Activated naive CD8-positive, alpha-beta T cell treated with anti-CD3 and anti-CD28 coated beads, Interleukin-2, amount 10 ng/mL, durations not matched to agents 7 days and 5 days (primary cell): ENCODE measurements around the gene NAPSA. TPM values are rescaled to one million over a fixed set of nuclear protein-coding genes. Genes with fewer than 3 reads are reported as not detected.

Experiments
- ATAC-seq: fragments of 150-1000 bp; cut with Tn5 transposase; one replicate; pipeline ENCODE4 v1.10.0; 2021; ENCODE audit warnings: low read depth, moderate library complexity
- POLR2A ChIA-PET: fragments of 350-600 bp; sonication (Branson Sonifier 250); formaldehyde crosslinking; loops from one replicate; lab custom pipeline; 2021; ENCODE audit warnings: antibody characterized with exemption; lab: Charles Lee
- DNase-seq: peaks from one replicate; pipeline ENCODE4 v3.0.0; 2021
- H3K27ac Mint-ChIP-seq: one replicate; pipeline ENCODE4 v1.8.0; 2022; ENCODE audit warnings: mild to moderate bottlenecking, mixed read lengths
- H3K27me3 Mint-ChIP-seq: one replicate; pipeline ENCODE4 v1.8.0; 2022; ENCODE audit warnings: mild to moderate bottlenecking, moderate library complexity, mixed read lengths
- H3K36me3 Mint-ChIP-seq: one replicate; pipeline ENCODE4 v1.8.0; 2021; ENCODE audit warnings: mild to moderate bottlenecking, mixed read lengths
- H3K4me1 Mint-ChIP-seq: one replicate; pipeline ENCODE4 v1.8.0; 2021; ENCODE audit warnings: mixed read lengths
- H3K4me3 Mint-ChIP-seq: one replicate; pipeline ENCODE4 v1.8.0; 2022; ENCODE audit warnings: mild to moderate bottlenecking, moderate library complexity, mixed read lengths
- H3K9me3 Mint-ChIP-seq: one replicate; pipeline ENCODE4 v1.8.0; 2021; ENCODE audit warnings: mixed read lengths
- total RNA-seq, 2 experiments: library from RNA; stranded (reverse); gene quantifications; one replicate each; pipeline ENCODE4 v1.2.3, GENCODE V29; 2021

NAPSA gene
- 1 to 10 TPM; 4.8 to 5.4 TPM for total RNA-seq

DNA sequence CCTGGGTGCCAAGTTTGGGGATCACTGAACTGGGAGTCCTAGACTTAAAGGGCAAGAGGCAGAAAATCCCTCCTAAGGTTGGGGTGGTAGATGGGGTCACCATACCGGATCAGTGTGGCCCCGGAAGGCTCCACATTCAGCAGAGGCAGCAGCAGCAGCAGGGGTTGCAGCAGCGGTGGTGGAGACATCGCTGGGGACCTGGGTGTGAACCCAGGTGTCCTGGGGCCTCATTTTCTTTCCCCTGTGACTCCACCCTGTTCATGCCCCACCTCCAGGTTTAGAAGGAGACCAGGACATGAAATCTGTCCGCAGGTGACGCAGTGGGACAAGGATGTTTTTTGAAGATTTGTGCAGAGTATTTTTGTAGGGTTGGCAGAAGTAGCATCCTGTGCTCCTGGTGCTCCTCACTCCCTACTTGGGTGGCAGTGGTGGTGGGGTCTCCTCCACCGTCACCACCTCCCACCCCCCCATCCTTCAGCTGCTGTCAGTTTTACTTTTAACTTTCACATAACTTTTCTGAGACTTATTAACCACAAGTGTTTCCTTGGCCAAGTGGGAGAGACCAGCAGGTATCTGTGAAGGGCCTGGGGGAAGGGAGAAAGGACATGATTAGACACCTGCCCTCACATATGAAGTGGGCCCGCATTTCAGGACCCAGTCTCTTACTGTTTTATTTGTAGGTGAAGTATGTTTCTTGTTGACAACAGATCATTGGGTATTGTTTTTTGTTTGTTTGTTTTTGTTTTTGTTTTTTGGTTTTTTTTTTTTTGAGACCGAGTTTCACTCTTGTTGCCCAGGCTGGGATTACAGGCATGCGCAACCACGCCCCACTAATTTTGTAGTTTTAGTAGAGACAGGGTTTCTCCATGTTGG is at the start of gene NAPSA:
TSS of gene NAPSA (minus strand) at position 206 of the 873 bp plus-strand sequence. CDS start at position 188, 18 bp downstream.
- ATAC-seq (no peak), DNase-seq (no peak)
- POLR2A ChIA-PET, result interaction anchor here (0.6 to 2.1 kb wide), 4 partner anchors 8 to 143 kb away, joined by 3 to 10 read pairs (median 5); partner anchors contain the start of gene NR1H2
- Mint-ChIP-seq H3K4me1 (peaks cover 50% of the 10 kb centered on the region), H3K36me3 (peaks cover 4% of the 10 kb centered on the region), H3K27me3 (no peaks in the 10 kb centered on the region), H3K9me3 (no peaks in the 10 kb centered on the region), H3K4me3 (peak within 1 kb of the TSS; percentile 60), H3K27ac (peak within 1 kb of the TSS; percentile 88)

GRCh38 chr19:50413531-50413930 is 48.1 kb upstream of the NAPSA start:
- DNase-seq, result no peak

DNA sequence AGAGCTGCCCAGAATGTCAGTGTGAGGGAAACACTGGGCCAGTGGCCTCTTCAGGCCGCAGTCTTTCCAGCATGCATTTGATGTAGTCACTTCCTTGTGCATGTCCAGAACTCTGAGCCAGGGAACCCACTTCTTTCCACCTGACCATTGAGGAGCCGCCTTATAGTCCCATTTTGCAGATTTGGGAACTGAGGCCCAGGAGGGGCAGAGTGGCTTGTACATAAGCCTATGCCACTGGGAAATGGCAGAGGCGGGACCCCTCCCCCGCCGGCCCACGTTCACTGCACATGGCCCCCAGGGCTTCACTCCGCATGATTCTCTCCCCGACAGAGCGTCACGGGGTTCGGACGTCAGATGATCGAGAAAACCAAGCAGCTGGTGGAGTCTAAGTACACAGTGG is 47.7 kb upstream of the NAPSA start:
- no peak for ATAC-seq
- Mint-ChIP-seq H3K4me1 (no peaks in the 10 kb centered on the region), H3K9me3 (no peaks in the 10 kb centered on the region), H3K27ac (no peak overlapping the region), H3K27me3 (no peaks in the 10 kb centered on the region), H3K4me3 (no peak overlapping the region), H3K36me3 (peaks cover 10% of the 10 kb centered on the region)
- DNase-seq, result no peak
- POLR2A ChIA-PET, result no interaction called here

More at GRCh38 chr19:50413531-50413930, 48.1 kb upstream of the NAPSA start:
- Mint-ChIP-seq H3K27me3 (no peaks in the 10 kb centered on the region), H3K4me3 (no peak overlapping the region), H3K4me1 (no peaks in the 10 kb centered on the region), H3K27ac (no peak overlapping the region), H3K9me3 (no peaks in the 10 kb centered on the region), H3K36me3 (peaks cover 10% of the 10 kb centered on the region)
- POLR2A ChIA-PET, result no interaction called here
- no peak for ATAC-seq

DNA sequence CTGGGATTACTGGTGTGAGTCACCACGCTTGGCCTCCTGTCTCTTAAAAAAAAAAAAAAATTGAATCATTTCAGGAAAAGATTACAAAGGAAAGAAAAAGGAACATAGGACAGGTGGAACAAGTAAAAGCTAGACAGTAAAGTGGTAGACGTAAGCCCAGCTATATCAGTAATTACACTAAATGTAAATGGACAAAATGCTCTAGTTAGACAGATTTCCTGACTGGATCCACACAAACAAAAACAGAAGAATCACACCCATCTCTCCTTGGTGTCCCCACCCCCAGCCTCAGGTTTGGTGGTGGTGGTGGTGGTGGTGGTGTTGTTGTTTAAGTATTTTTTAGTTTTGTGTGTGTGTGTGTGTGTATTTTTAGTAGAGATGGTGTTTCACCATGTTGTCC is 47.0 kb upstream of the NAPSA start:
- no peak overlapping the region for H3K27ac Mint-ChIP-seq
- peaks cover 10% of the 10 kb centered on the region for H3K36me3 Mint-ChIP-seq
- no peaks in the 10 kb centered on the region for H3K9me3 Mint-ChIP-seq
- H3K4me1 Mint-ChIP-seq, result no peaks in the 10 kb centered on the region
- no peak overlapping the region for H3K4me3 Mint-ChIP-seq
- ATAC-seq, result no peak
- POLR2A ChIA-PET, result interaction anchor here (0.6 kb wide), 1 partner anchor 67 kb away, joined by 4 read pairs; no protein-coding TSS in a partner anchor
- H3K27me3 Mint-ChIP-seq, result no peaks in the 10 kb centered on the region
- no peak for DNase-seq

DNA sequence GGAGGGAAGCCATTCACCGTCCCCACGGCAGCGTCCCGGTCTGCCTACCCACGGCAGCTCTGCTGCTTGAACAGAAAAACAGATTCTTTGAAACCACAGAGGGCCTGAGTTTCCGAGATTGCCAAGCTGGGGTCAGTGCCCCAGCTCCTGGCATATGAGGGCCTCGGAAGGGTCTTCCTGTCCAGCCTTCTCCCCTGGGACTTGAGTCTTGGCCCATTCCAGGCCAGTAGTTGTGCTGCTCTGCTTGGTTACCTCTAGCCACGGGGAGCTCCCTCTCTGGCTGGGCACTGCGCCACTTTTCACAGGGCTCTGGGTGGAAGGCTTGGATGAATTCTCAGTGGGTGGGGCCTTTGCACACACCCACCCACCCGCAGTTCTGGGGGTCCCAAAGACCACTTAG is 44.7 kb upstream of the NAPSA start:
- Mint-ChIP-seq H3K4me3 (no peak overlapping the region), H3K9me3 (no peaks in the 10 kb centered on the region), H3K36me3 (peaks cover 17% of the 10 kb centered on the region), H3K27me3 (no peaks in the 10 kb centered on the region), H3K27ac (no peak overlapping the region), H3K4me1 (no peaks in the 10 kb centered on the region)
- POLR2A ChIA-PET, result no interaction called here
- no peak for DNase-seq
- no peak for ATAC-seq

GRCh38 chr19:50409347-50409746 is 43.9 kb upstream of the NAPSA start:
- DNase-seq (no peak), ATAC-seq (no peak)
- H3K36me3 Mint-ChIP-seq, result peaks cover 17% of the 10 kb centered on the region
- POLR2A ChIA-PET, result no interaction called here
- H3K4me3 Mint-ChIP-seq, result no peak overlapping the region
- H3K27ac Mint-ChIP-seq, result no peak overlapping the region
- H3K4me1 Mint-ChIP-seq, result no peaks in the 10 kb centered on the region
- no peaks in the 10 kb centered on the region for H3K27me3 Mint-ChIP-seq
- no peaks in the 10 kb centered on the region for H3K9me3 Mint-ChIP-seq

- H3K27ac Mint-ChIP-seq, result no peak overlapping the region
- DNase-seq (no peak), ATAC-seq (no peak)
- POLR2A ChIA-PET, result interaction anchor here (0.6 kb wide), 1 partner anchor 104 kb away, joined by 4 read pairs; the partner anchor contains the start of gene JOSD2
- H3K4me3 Mint-ChIP-seq, result no peak overlapping the region
- no peaks in the 10 kb centered on the region for H3K4me1 Mint-ChIP-seq
- H3K36me3 Mint-ChIP-seq, result peaks cover 21% of the 10 kb centered on the region
- H3K27me3 Mint-ChIP-seq, result no peaks in the 10 kb centered on the region
- no peaks in the 10 kb centered on the region for H3K9me3 Mint-ChIP-seq
These were observed 41.4 kb upstream of the NAPSA start for GRCh38 chr19:50406829-50407228.

DNA sequence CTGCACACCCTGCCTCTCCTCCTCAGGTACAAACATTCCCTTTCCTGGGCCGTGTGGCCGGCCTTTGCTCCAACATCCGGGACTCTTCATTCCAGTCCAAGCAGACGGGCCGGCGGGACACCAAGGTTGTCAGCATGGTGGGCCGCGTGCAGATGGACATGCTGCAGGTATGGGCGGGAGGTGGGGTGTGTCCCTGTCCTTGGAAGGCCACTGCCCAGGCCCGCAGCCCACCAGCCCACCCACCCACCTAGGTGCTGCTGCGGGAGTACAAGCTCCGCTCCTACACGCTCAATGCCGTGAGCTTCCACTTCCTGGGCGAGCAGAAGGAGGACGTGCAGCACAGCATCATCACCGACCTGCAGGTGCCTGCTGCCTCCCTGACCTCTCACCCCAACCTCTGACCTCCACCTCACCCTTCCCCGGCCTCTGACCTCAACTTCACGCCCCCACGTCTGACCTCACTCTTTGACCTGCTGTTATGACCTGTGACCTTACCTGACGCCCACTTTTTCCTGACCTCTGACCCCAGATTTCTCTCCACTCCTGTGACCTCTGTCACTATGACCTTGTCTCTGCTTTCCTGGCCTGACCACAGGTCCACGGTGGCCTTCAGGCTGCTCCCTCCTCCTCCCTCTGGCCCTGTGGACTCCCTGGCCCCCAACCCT is 40.8 kb upstream of the NAPSA start:
- POLR2A ChIA-PET, result no interaction called here
- Mint-ChIP-seq H3K4me1 (no peaks in the 10 kb centered on the region), H3K36me3 (peaks cover 17% of the 10 kb centered on the region), H3K27me3 (no peaks in the 10 kb centered on the region), H3K4me3 (no peak overlapping the region), H3K27ac (no peak overlapping the region), H3K9me3 (no peaks in the 10 kb centered on the region)
- DNase-seq (no peak), ATAC-seq (no peak)

DNA sequence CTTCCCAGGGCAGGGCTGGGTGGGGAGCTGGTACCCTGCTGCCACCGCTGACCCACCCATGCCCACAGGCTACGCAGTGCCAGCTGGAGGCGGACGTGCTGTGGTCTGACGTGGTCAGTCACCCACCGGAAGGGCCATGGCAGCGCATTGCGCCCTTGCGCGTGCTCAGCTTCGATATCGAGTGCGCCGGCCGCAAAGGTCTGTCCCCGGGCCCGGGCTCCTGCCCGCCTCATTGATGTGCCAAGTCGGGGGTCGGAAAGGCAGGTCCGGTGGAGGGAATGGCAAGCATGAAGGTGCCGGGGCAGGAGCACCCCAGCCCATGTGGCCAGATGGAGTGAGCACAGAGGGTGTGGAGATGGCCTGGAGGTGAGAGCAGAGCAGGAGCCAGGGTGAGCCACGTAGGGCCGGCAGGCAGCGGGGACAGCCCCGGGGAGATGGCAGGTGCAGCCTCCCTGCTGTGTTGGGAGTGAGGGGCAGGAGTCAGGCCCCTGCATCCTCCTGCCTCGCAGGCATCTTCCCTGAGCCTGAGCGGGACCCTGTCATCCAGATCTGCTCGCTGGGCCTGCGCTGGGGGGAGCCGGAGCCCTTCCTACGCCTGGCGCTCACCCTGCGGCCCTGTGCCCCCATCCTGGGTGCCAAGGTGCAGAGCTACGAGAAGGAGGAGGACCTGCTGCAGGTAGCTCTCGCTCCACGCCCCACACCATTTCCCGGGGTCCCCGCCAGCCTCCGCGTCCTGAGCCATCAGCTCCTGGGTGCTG is 37.3 kb upstream of the NAPSA start:
- Mint-ChIP-seq H3K4me1 (no peaks in the 10 kb centered on the region), H3K9me3 (no peaks in the 10 kb centered on the region), H3K4me3 (no peak overlapping the region), H3K27ac (no peak overlapping the region), H3K36me3 (peaks cover 17% of the 10 kb centered on the region), H3K27me3 (no peaks in the 10 kb centered on the region)
- POLR2A ChIA-PET, result no interaction called here
- DNase-seq, result no peak
- ATAC-seq, result no peak

DNA sequence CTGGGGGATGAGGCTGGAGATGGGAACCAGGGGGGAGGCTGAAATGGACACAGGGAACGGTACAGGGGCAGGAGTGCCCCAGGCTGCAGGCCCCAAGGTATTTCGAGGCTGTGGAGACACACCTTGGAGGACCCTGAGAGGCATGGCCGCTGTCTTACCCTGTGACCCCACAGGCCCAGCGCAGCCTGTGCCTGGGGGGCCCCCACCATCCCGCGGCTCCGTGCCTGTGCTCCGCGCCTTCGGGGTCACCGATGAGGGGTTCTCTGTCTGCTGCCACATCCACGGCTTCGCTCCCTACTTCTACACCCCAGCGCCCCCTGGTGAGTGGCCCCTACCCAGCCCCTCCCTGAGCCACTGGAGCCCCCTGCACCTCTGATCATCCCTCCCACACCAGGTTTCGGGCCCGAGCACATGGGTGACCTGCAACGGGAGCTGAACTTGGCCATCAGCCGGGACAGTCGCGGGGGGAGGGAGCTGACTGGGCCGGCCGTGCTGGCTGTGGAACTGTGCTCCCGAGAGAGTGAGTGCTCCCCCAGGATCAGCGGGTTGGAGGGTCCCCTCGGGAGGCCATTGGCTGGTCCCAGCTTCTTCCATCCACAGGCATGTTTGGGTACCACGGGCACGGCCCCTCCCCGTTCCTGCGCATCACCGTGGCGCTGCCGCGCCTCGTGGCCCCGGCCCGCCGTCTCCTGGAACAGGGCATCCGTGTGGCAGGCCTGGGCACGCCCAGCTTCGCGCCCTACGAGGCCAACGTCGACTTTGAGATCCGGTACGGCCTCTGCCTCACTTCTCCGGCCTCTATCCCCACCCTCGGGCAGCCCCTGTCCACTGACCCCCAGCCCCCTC is 36.4 kb upstream of the NAPSA start:
- ATAC-seq (no peak), DNase-seq (no peak)
- Mint-ChIP-seq H3K4me1 (no peaks in the 10 kb centered on the region), H3K4me3 (no peak overlapping the region), H3K36me3 (peaks cover 15% of the 10 kb centered on the region), H3K9me3 (no peaks in the 10 kb centered on the region), H3K27me3 (no peaks in the 10 kb centered on the region), H3K27ac (no peak overlapping the region)
- POLR2A ChIA-PET, result no interaction called here

- DNase-seq, result no peak
- no peaks in the 10 kb centered on the region for H3K9me3 Mint-ChIP-seq
- no peaks in the 10 kb centered on the region for H3K27me3 Mint-ChIP-seq
- no peak for ATAC-seq
- H3K4me3 Mint-ChIP-seq, result no peak overlapping the region
- peaks cover 11% of the 10 kb centered on the region for H3K36me3 Mint-ChIP-seq
- no peak overlapping the region for H3K27ac Mint-ChIP-seq
- H3K4me1 Mint-ChIP-seq, result no peaks in the 10 kb centered on the region
- POLR2A ChIA-PET, result interaction anchor here (0.6 to 0.7 kb wide), 2 partner anchors 23 to 28 kb away, joined by 4 read pairs; partner anchors contain the start of gene NR1H2
These were observed 33.9 kb upstream of the NAPSA start for GRCh38 chr19:50399368-50399745.

GRCh38 chr19:50398675-50399367 is 33.4 kb upstream of the NAPSA start:
- DNase-seq, result no peak
- POLR2A ChIA-PET, result interaction anchor here (0.5 to 0.6 kb wide), 2 partner anchors 29 to 87 kb away, joined by 3 to 4 read pairs; no protein-coding TSS in a partner anchor
- no peaks in the 10 kb centered on the region for H3K9me3 Mint-ChIP-seq
- H3K36me3 Mint-ChIP-seq, result peaks cover 11% of the 10 kb centered on the region
- no peak overlapping the region for H3K27ac Mint-ChIP-seq
- H3K4me3 Mint-ChIP-seq, result no peak overlapping the region
- no peaks in the 10 kb centered on the region for H3K4me1 Mint-ChIP-seq
- ATAC-seq, result no peak
- H3K27me3 Mint-ChIP-seq, result no peaks in the 10 kb centered on the region
